Loucy (cell line): ENCODE results near the gene PKD2.

Experiments used
- H2AFZ ChIP-seq: fragments of 200-600 bp; sonication (generic); 2 replicates; pipeline ENCODE4 v1.6.0; 2016; ENCODE audit warnings: antibody characterized with exemption, mild to moderate bottlenecking, low read length, moderate library complexity
- H3F3A ChIP-seq: fragments of 200-600 bp; 2 replicates; pipeline ENCODE4 v1.6.0; 2016; ENCODE audit warnings: antibody characterized with exemption, low read depth, mild to moderate bottlenecking
- H3K27me3 ChIP-seq: fragments of 200-600 bp; sonication (generic); 2 replicates; pipeline ENCODE4 v1.6.1; 2014; ENCODE audit warnings: low read length, mild to moderate bottlenecking; ENCODE audit not compliant: insufficient read depth, poor library complexity, severe bottlenecking
- H3K36me3 ChIP-seq: fragments of 200-600 bp; sonication (generic); 2 replicates; pipeline ENCODE4 v1.6.1; 2016; ENCODE audit warnings: low read length; ENCODE audit not compliant: insufficient read depth
- H3K4me1 ChIP-seq: fragments of 200-600 bp; sonication (generic); 2 replicates; pipeline ENCODE4 v1.5.1; 2014; ENCODE audit warnings: low read length, mild to moderate bottlenecking; ENCODE audit not compliant: insufficient read depth, poor library complexity, severe bottlenecking
- H3K4me2 ChIP-seq: fragments of 200-600 bp; sonication (generic); 2 replicates; pipeline ENCODE4 v1.6.0; 2014; ENCODE audit warnings: antibody characterized with exemption, low read length, low read depth, mild to moderate bottlenecking; ENCODE audit not compliant: poor library complexity, severe bottlenecking
- H3K4me3 ChIP-seq: fragments of 200-600 bp; sonication (generic); 2 replicates; pipeline ENCODE4 v1.5.1; 2014; ENCODE audit warnings: low read length, mild to moderate bottlenecking, mixed read lengths; ENCODE audit not compliant: poor library complexity, severe bottlenecking
- H3K79me2 ChIP-seq: fragments of 200-600 bp; sonication (generic); 2 replicates; pipeline ENCODE4 v1.6.1; 2014; ENCODE audit warnings: low read length; ENCODE audit not compliant: insufficient read depth
- H3K9ac ChIP-seq: fragments of 200-600 bp; sonication (generic); 2 replicates; pipeline ENCODE4 v1.6.0; 2014; ENCODE audit warnings: mild to moderate bottlenecking, low read depth, low read length, moderate library complexity; ENCODE audit not compliant: poor library complexity, severe bottlenecking
- H3K9me2 ChIP-seq: fragments of 200-600 bp; sonication (generic); replicated peaks from 2 replicates; pipeline ENCODE4 v1.6.1; 2016; ENCODE audit warnings: low read depth, low read length, mixed read lengths
- H3K9me3 ChIP-seq: fragments of 200-600 bp; sonication (generic); 2 replicates; pipeline ENCODE4 v1.6.1; 2014; ENCODE audit warnings: mild to moderate bottlenecking, antibody characterized with exemption, low read length, low read depth; ENCODE audit not compliant: insufficient read depth
- H4K20me1 ChIP-seq: fragments of 200-600 bp; sonication (generic); 2 replicates; pipeline ENCODE4 v1.6.0; 2014; ENCODE audit warnings: antibody characterized with exemption, low read length, mild to moderate bottlenecking; ENCODE audit not compliant: insufficient read depth, poor library complexity, severe bottlenecking
- CTCF ChIP-seq: fragments of 200-600 bp; sonication (generic); conservative IDR thresholded peaks from 2 replicates; pipeline ENCODE4 v1.5.1; 2014; ENCODE audit warnings: mild to moderate bottlenecking, antibody characterized with exemption, low read length
- EZH2phosphoT487 ChIP-seq: fragments of 200-600 bp; IDR thresholded peaks from 2 replicates; pipeline ENCODE4 v1.6.1; 2018; ENCODE audit warnings: antibody characterized with exemption, mild to moderate bottlenecking, moderate library complexity, borderline replicate concordance

Gene PKD2

GRCh38 chr4:87985097-87985886 lies 22.1 kb upstream of the PKD2 start:
- H3K27me3 ChIP-seq: no peaks in the 10 kb centered on the region
- H3K79me2 ChIP-seq: no peaks in the 10 kb centered on the region
- H3K4me3 ChIP-seq: no peak overlapping the region
- H3K9me3 ChIP-seq: no peaks in the 10 kb centered on the region
- no peak overlapping the region for H3K9ac ChIP-seq
- H3F3A ChIP-seq: no peaks in the 10 kb centered on the region
- no peaks in the 10 kb centered on the region for H3K36me3 ChIP-seq
- no peaks in the 10 kb centered on the region for H3K9me2 ChIP-seq
- H2AFZ ChIP-seq: peak overlapping the region; percentile 59
- H4K20me1 ChIP-seq: no peaks in the 10 kb centered on the region
- TF ChIP-seq CTCF (peak; percentile 89), EZH2phosphoT487 (no peak)
- H3K4me1 ChIP-seq: no peaks in the 10 kb centered on the region
- no peak overlapping the region for H3K4me2 ChIP-seq

- Histone ChIP-seq H3K4me2 (no peak overlapping the region), H4K20me1 (no peaks in the 10 kb centered on the region), H3K9me2 (no peaks in the 10 kb centered on the region), H3K9me3 (no peaks in the 10 kb centered on the region), H3K79me2 (no peaks in the 10 kb centered on the region), H3K36me3 (no peaks in the 10 kb centered on the region), H3F3A (no peaks in the 10 kb centered on the region), H3K9ac (no peak overlapping the region), H3K4me1 (no peaks in the 10 kb centered on the region), H2AFZ (peak overlapping the region; percentile 59), H3K27me3 (no peaks in the 10 kb centered on the region), H3K4me3 (no peak overlapping the region)
- TF ChIP-seq CTCF (no peak), EZH2phosphoT487 (no peak)
Measured at GRCh38 chr4:87985887-87986200, 21.6 kb upstream of the PKD2 start.

- H2AFZ ChIP-seq: no peak overlapping the region; the same call in 1 of the 2 replicates
- no peak overlapping the region for H3K4me3 ChIP-seq
- H3K4me1 ChIP-seq: no peaks in the 10 kb centered on the region
- H3K36me3 ChIP-seq: no peaks in the 10 kb centered on the region
- no peaks in the 10 kb centered on the region for H3F3A ChIP-seq
- no peaks in the 10 kb centered on the region for H3K9me2 ChIP-seq
- no peaks in the 10 kb centered on the region for H3K79me2 ChIP-seq
- no peak overlapping the region for H3K9ac ChIP-seq
- TF ChIP-seq EZH2phosphoT487 (no peak), CTCF (no peak)
- H3K27me3 ChIP-seq: no peaks in the 10 kb centered on the region
- H4K20me1 ChIP-seq: no peaks in the 10 kb centered on the region
- H3K4me2 ChIP-seq: no peak overlapping the region
- H3K9me3 ChIP-seq: no peaks in the 10 kb centered on the region
Measured at GRCh38 chr4:87986508-87986907, 20.9 kb upstream of the PKD2 start.
